HepG2 (cell line): ENCODE data around the gene ZKSCAN4. TPM values are rescaled to one million over a fixed set of nuclear protein-coding genes. Genes with fewer than 3 reads are reported as not detected.

ENCODE experiments used
- CC2D1A ChIP-seq: sonication (generic); formaldehyde crosslinking; IDR thresholded peaks from 2 replicates; pipeline ENCODE4 v1.8.1; 2023; ENCODE audit warnings: mild to moderate bottlenecking, missing genetic modification reagents
- FOSL2 ChIP-seq: sonication (generic); formaldehyde crosslinking; IDR thresholded peaks from 2 replicates; pipeline ENCODE4 v1.4.0; 2020; ENCODE audit warnings: missing genetic modification reagents
- FOXA1 ChIP-seq, 2 experiments: fragments of 450-650 bp in 1 of 2; sonication (generic) in 1 of 2; formaldehyde crosslinking in 1 of 2; IDR thresholded peaks; 2 replicates each; pipeline versions ENCODE4 v1.4.0 to v1.6.1; 2016 to 2020; ENCODE audit warnings: missing genetic modification reagents in 1 of 2
- HDAC2 ChIP-seq: sonication (generic); formaldehyde crosslinking; IDR thresholded peaks from 2 replicates; pipeline ENCODE4 v1.4.0; 2020; ENCODE audit warnings: missing genetic modification reagents
- KDM5B ChIP-seq: sonication (generic); formaldehyde crosslinking; IDR thresholded peaks from 2 replicates; pipeline ENCODE4 v1.4.0; 2020; ENCODE audit warnings: missing genetic modification reagents, mild to moderate bottlenecking, borderline replicate concordance
- KLF9 ChIP-seq: IDR thresholded peaks from 2 replicates; pipeline ENCODE4 v1.6.1; 2016; ENCODE audit warnings: low read depth
- MAFK ChIP-seq, 2 experiments: IDR thresholded peaks in 1 of 2; conservative IDR thresholded peaks in 1 of 2; 2 replicates each; pipeline ENCODE4 v1.6.1; 2011; ENCODE audit warnings: improper control_type of control experiment in 2 of 2, low read length in 2 of 2
- MEF2D ChIP-seq: sonication (generic); formaldehyde crosslinking; IDR thresholded peaks from 2 replicates; pipeline ENCODE4 v1.5.1; 2020; ENCODE audit warnings: mild to moderate bottlenecking, missing genetic modification reagents
- MTF2 ChIP-seq: sonication (generic); formaldehyde crosslinking; IDR thresholded peaks from 2 replicates; pipeline ENCODE4 v1.5.0; 2020; ENCODE audit warnings: missing genetic modification reagents, borderline replicate concordance
- REXO4 ChIP-seq: sonication (generic); formaldehyde crosslinking; IDR thresholded peaks from 2 replicates; pipeline ENCODE4 v1.8.0; 2022; ENCODE audit warnings: missing genetic modification reagents, mild to moderate bottlenecking, borderline replicate concordance
- STAT5B ChIP-seq: sonication (generic); formaldehyde crosslinking; IDR thresholded peaks from 2 replicates; pipeline ENCODE4 v1.4.0; 2020; ENCODE audit warnings: missing genetic modification reagents
- SYNCRIP ChIP-seq: fragments of 200-400 bp; formaldehyde crosslinking; IDR thresholded peaks from 2 replicates; pipeline ENCODE4 v1.6.1; 2018; ENCODE audit warnings: mild to moderate bottlenecking, low read depth, low read length; ENCODE audit not compliant: insufficient read depth
- TCF7L2 ChIP-seq: IDR thresholded peaks from 2 replicates; pipeline ENCODE4 v1.6.1; 2011; ENCODE audit warnings: mild to moderate bottlenecking, low read depth, low read length, moderate library complexity
- ZBTB7A ChIP-seq: sonication (generic); formaldehyde crosslinking; IDR thresholded peaks from 2 replicates; pipeline ENCODE4 v1.8.0; 2022; ENCODE audit warnings: mild to moderate bottlenecking, missing genetic modification reagents
- ZBTB7B ChIP-seq: sonication (generic); formaldehyde crosslinking; IDR thresholded peaks from 2 replicates; pipeline ENCODE4 v1.4.0; 2020; ENCODE audit warnings: missing genetic modification reagents
- ZNF10 ChIP-seq: sonication (generic); formaldehyde crosslinking; IDR thresholded peaks from 2 replicates; pipeline ENCODE4 v1.4.0; 2020; ENCODE audit warnings: mild to moderate bottlenecking, low read depth, missing genetic modification reagents, borderline replicate concordance
- ZNF3 ChIP-seq: IDR thresholded peaks from 2 replicates; pipeline ENCODE4 v1.7.0; 2017; ENCODE audit warnings: inconsistent platforms
- ZNF350 ChIP-seq: sonication (generic); formaldehyde crosslinking; IDR thresholded peaks from 2 replicates; pipeline ENCODE4 v1.4.0; 2020; ENCODE audit warnings: mild to moderate bottlenecking, low read depth, missing genetic modification reagents, borderline replicate concordance
- ZNF550 ChIP-seq: sonication (generic); formaldehyde crosslinking; IDR thresholded peaks from 2 replicates; pipeline ENCODE4 v1.4.0; 2020; ENCODE audit warnings: mild to moderate bottlenecking, missing genetic modification reagents, borderline replicate concordance
- ZNF761 ChIP-seq: sonication (generic); formaldehyde crosslinking; conservative IDR thresholded peaks from 2 replicates; pipeline ENCODE4 v1.4.0; 2020; ENCODE audit warnings: mild to moderate bottlenecking, missing genetic modification reagents
- ZNF768 ChIP-seq: sonication (generic); formaldehyde crosslinking; IDR thresholded peaks from 2 replicates; pipeline ENCODE4 v1.4.0; 2020; ENCODE audit warnings: missing genetic modification reagents
- ZNF788 ChIP-seq: sonication (generic); formaldehyde crosslinking; IDR thresholded peaks from 2 replicates; pipeline ENCODE4 v1.5.0; 2020; ENCODE audit warnings: mild to moderate bottlenecking, missing genetic modification reagents, borderline replicate concordance
- polyA plus RNA-seq, 8 experiments: library from polyadenylated mRNA; depleted of rRNA in 3 of 8; stranded (reverse) in 7 of 8; unstranded in 1 of 8; fragments of >200 nt; fragmentation: Illumina TruSeq in 4 of 8; extraction: Trizol in 4 of 8; gene quantifications; 2 replicates each; pipeline versions ENCODE4 v1.2.1 to v1.2.3, GENCODE V29; 2011 to 2016; ENCODE audit warnings: low read depth in 4 of 8, missing spikeins in 1 of 8, mixed read lengths in 1 of 8; ENCODE audit not compliant: insufficient read depth in 1 of 8
- total RNA-seq, 5 experiments: library from RNA; depleted of rRNA; stranded (reverse); fragments of >200 nt; fragmentation: Illumina TruSeq; extraction: Trizol; gene quantifications; 2 replicates each; pipeline ENCODE4 v1.2.3, GENCODE V29; 2016; ENCODE audit warnings: low read depth in 1 of 5
- TF ChIP-seq, protein P1 (sequence below): IDR thresholded peaks from 2 replicates; pipeline ENCODE4 v1.6.1; 2016
- TF ChIP-seq, protein P2 (sequence below): sonication (generic); formaldehyde crosslinking; IDR thresholded peaks from 2 replicates; pipeline ENCODE4 v1.8.1; 2022; ENCODE audit warnings: low read depth, mild to moderate bottlenecking, missing genetic modification reagents
- TF ChIP-seq, protein P3 (sequence below): sonication (generic); formaldehyde crosslinking; conservative IDR thresholded peaks from 2 replicates; pipeline ENCODE4 v1.4.0; 2020; ENCODE audit warnings: mild to moderate bottlenecking, missing genetic modification reagents, moderate library complexity

ZKSCAN4 gene
- total and polyA plus RNA-seq, 2 of the 13 experiments (the other 11 are each of a cell fraction or from before 2014, with no cell fraction given), result 2.9 to 7.8 TPM

DNA sequence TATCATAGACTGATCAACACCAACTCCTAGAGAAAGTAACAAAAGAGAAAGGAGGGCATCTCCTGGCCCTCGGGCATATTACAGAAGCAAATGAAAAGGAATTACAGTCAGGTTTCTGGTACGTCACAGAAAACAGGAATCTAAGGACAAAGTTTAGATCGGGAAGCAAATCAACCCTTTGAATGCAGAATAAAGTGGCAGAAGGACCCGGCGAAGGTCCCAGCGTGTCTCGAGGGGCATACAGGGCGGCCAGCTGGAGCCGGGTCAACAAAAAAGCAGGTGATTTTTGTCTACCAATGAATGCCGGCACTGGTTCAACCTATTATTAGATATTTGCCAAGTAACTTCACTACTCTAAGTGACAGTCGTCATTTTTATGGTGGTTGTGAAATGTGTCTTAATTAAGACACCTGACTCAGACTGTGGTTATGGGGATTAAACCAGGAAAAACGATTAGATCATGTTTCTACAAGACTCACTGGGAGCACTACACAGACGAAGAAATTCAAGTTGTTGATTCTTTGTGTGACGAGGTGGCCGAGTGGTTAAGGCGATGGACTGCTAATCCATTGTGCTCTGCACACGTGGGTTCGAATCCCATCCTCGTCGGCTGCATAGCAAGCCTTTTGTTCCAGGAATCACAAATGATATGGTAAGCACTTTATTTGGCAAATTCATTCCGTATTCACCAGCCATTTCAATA lies 39.4 kb downstream of the ZKSCAN4 start (continued):
- no peak for TF ChIP-seq CC2D1A
- no peak for TF ChIP-seq TCF7L2
- no peak for TF ChIP-seq REXO4 (CRISPR knock-in tag)
- no peak for TF ChIP-seq ZNF550
- peak; percentile 35 for TF ChIP-seq ZBTB7B (CRISPR knock-in tag)
- TF ChIP-seq, protein P1, sequence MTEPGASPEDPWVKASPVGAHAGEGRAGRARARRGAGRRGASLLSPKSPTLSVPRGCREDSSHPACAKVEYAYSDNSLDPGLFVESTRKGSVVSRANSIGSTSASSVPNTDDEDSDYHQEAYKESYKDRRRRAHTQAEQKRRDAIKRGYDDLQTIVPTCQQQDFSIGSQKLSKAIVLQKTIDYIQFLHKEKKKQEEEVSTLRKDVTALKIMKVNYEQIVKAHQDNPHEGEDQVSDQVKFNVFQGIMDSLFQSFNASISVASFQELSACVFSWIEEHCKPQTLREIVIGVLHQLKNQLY (CRISPR knock-in tag), result no peak
- TF ChIP-seq ZNF761 (CRISPR knock-in tag), result no peak
- no peak; the same call in 1 of the 2 replicates for TF ChIP-seq ZNF3 (CRISPR knock-in tag)
- TF ChIP-seq ZNF350, result no peak
- peak; percentile 64 for TF ChIP-seq FOSL2 (CRISPR knock-in tag)
- no peak for TF ChIP-seq KDM5B (CRISPR knock-in tag)
- no peak for TF ChIP-seq MEF2D (CRISPR knock-in tag)
- TF ChIP-seq, protein P2, sequence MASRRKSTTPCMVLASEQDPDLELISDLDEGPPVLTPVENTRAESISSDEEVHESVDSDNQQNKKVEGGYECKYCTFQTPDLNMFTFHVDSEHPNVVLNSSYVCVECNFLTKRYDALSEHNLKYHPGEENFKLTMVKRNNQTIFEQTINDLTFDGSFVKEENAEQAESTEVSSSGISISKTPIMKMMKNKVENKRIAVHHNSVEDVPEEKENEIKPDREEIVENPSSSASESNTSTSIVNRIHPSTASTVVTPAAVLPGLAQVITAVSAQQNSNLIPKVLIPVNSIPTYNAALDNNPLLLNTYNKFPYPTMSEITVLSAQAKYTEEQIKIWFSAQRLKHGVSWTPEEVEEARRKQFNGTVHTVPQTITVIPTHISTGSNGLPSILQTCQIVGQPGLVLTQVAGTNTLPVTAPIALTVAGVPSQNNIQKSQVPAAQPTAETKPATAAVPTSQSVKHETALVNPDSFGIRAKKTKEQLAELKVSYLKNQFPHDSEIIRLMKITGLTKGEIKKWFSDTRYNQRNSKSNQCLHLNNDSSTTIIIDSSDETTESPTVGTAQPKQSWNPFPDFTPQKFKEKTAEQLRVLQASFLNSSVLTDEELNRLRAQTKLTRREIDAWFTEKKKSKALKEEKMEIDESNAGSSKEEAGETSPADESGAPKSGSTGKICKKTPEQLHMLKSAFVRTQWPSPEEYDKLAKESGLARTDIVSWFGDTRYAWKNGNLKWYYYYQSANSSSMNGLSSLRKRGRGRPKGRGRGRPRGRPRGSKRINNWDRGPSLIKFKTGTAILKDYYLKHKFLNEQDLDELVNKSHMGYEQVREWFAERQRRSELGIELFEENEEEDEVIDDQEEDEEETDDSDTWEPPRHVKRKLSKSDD (CRISPR knock-in tag), result peak; percentile 77
- TF ChIP-seq MTF2 (CRISPR knock-in tag), result no peak
- no peak for TF ChIP-seq ZNF788 (CRISPR knock-in tag)
- no peak for TF ChIP-seq ZNF768 (CRISPR knock-in tag)
- no peak for TF ChIP-seq FOXA1 (IDR thresholded peaks at IDR 0.05)
- peak; percentile 81 for TF ChIP-seq FOXA1 (CRISPR knock-in tag; IDR thresholded peaks at IDR 0.05)
- TF ChIP-seq SYNCRIP, result no peak
- no peak for TF ChIP-seq KLF9 (CRISPR knock-in tag)
- no peak for TF ChIP-seq ZNF10 (CRISPR knock-in tag)
- TF ChIP-seq, protein P3, sequence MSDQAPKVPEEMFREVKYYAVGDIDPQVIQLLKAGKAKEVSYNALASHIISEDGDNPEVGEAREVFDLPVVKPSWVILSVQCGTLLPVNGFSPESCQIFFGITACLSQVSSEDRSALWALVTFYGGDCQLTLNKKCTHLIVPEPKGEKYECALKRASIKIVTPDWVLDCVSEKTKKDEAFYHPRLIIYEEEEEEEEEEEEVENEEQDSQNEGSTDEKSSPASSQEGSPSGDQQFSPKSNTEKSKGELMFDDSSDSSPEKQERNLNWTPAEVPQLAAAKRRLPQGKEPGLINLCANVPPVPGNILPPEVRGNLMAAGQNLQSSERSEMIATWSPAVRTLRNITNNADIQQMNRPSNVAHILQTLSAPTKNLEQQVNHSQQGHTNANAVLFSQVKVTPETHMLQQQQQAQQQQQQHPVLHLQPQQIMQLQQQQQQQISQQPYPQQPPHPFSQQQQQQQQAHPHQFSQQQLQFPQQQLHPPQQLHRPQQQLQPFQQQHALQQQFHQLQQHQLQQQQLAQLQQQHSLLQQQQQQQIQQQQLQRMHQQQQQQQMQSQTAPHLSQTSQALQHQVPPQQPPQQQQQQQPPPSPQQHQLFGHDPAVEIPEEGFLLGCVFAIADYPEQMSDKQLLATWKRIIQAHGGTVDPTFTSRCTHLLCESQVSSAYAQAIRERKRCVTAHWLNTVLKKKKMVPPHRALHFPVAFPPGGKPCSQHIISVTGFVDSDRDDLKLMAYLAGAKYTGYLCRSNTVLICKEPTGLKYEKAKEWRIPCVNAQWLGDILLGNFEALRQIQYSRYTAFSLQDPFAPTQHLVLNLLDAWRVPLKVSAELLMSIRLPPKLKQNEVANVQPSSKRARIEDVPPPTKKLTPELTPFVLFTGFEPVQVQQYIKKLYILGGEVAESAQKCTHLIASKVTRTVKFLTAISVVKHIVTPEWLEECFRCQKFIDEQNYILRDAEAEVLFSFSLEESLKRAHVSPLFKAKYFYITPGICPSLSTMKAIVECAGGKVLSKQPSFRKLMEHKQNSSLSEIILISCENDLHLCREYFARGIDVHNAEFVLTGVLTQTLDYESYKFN, result peak; percentile 34
- TF ChIP-seq MAFK (conservative IDR thresholded peaks at IDR 0.05 in 1 of 2, IDR thresholded peaks at IDR 0.05 in 1 of 2; ENCODE audit: low read length in 2 of 2), result peak; percentile 64 to 70
- TF ChIP-seq STAT5B (CRISPR knock-in tag), result no peak
- TF ChIP-seq HDAC2 (CRISPR knock-in tag), result peak; percentile 60
- TF ChIP-seq ZBTB7A (CRISPR knock-in tag), result no peak
